ENCODE data around the gene TSHZ1.

Gene TSHZ1

GRCh38 chr18:75189696-75190095, 20.9 kb upstream of the TSHZ1 start:
- no peak overlapping the region for H3K4me3 ChIP-seq (ENCODE audit: low read depth, low read length)
- no peak for TF ChIP-seq CTCF (IDR thresholded peaks at IDR 0.05; ENCODE audit: low read depth, low read length, missing control alignments)
- in situ Hi-C loops (cut with HindIII; ENCODE audit: low pct_ligation_motif_present, low sequenced_read_pairs), result no loop called here

DNA sequence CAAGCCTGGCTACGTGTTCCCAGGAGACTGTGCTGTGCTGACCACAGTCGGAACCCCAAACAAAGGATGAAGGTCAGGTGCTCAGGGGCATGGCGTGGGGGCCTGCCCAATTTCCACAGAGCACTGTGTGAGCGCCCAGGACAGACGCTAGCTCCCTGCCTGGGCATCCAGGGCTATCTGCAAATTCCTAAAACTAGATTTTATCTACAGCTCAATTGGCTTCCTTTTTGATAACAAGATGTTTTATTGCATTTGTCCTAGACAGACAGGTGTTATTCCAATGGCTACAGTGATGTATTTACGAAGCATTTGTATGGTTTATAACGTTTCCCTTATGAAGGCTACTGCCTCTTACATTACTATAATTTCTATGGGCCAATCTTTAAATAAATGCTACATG, 17.7 kb upstream of the TSHZ1 start:
- Histone ChIP-seq H3K27me3 (replicated peaks) (no peaks in the 10 kb centered on the region), H3K36me3 (replicated peaks) (no peaks in the 10 kb centered on the region), H3K27ac (no peak overlapping the region), H3K4me3 (ENCODE audit: low read depth, low read length) (no peak overlapping the region)
- in situ Hi-C loops (cut with HindIII; ENCODE audit: low pct_ligation_motif_present, low sequenced_read_pairs), result no loop called here
- no peak for DNase-seq
- no peak for TF ChIP-seq CTCF (IDR thresholded peaks at IDR 0.05; ENCODE audit: low read depth, low read length, missing control alignments)

More at GRCh38 chr18:75189696-75190095, 20.9 kb upstream of the TSHZ1 start:
- no peak for DNase-seq
- Histone ChIP-seq H3K27ac (no peak overlapping the region), H3K36me3 (replicated peaks) (no peaks in the 10 kb centered on the region), H3K27me3 (replicated peaks) (no peaks in the 10 kb centered on the region)

DNA sequence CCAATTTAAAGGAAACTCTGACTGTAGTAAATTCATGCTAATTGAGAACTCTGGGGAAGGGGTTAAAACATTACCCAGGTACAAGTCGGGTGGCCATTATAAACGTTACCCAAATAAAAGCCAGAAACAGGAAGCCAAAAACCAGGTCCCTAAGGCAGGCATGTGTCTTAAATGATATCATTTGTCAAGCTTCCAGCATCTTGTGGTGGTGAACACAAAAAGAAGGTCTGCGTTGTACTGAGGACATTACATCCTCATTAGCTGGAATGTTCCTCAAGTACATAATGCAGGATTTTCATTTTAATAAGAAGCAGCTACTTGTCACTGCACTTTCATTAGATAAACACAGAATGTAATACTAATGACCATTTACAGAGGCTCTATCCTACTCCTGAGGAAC, 12.6 kb upstream of the TSHZ1 start:
- no peaks in the 10 kb centered on the region for H3K27me3 ChIP-seq (replicated peaks)
- H3K27ac ChIP-seq, result no peak overlapping the region
- in situ Hi-C loops (cut with HindIII; ENCODE audit: low pct_ligation_motif_present, low sequenced_read_pairs), result no loop called here
- H3K4me3 ChIP-seq (ENCODE audit: low read depth, low read length), result no peak overlapping the region
- H3K36me3 ChIP-seq (replicated peaks), result no peaks in the 10 kb centered on the region
- no peak for TF ChIP-seq CTCF (IDR thresholded peaks at IDR 0.05; ENCODE audit: low read depth, low read length, missing control alignments)
- no peak for DNase-seq

DNA sequence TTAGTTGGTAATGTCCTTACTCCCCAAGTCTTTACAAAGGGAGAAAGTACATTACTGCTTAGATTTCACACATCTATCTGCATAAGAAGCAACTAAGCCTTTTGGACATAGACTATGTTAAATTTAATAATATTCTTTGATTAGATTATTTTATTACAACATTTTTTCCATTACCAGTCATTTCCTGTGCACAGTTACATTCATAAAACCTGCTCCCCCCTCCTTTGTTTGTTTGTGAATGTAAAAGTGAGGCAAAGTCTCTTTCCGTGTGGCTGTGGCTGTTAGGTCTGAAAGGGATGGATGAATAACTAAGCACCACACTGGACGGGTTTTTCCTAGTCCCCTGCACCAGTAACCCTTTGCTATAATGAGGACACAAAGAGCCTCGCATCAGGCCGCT, 11.3 kb upstream of the TSHZ1 start:
- no peak for TF ChIP-seq CTCF (IDR thresholded peaks at IDR 0.05; ENCODE audit: low read depth, low read length, missing control alignments)
- no peak overlapping the region for H3K4me3 ChIP-seq (ENCODE audit: low read depth, low read length)
- no peaks in the 10 kb centered on the region for H3K36me3 ChIP-seq (replicated peaks)
- no peak for DNase-seq
- no peaks in the 10 kb centered on the region for H3K27me3 ChIP-seq (replicated peaks)
- in situ Hi-C loops (cut with HindIII; ENCODE audit: low pct_ligation_motif_present, low sequenced_read_pairs), result no loop called here
- no peak overlapping the region for H3K27ac ChIP-seq

GRCh38 chr18:75200071-75200470, 10.5 kb upstream of the TSHZ1 start:
- no peak overlapping the region for H3K4me3 ChIP-seq (ENCODE audit: low read depth, low read length)
- H3K36me3 ChIP-seq (replicated peaks), result no peaks in the 10 kb centered on the region
- no peak for DNase-seq
- in situ Hi-C loops (cut with HindIII; ENCODE audit: low pct_ligation_motif_present, low sequenced_read_pairs), result no loop called here
- H3K27ac ChIP-seq, result no peak overlapping the region
- no peaks in the 10 kb centered on the region for H3K27me3 ChIP-seq (replicated peaks)
- TF ChIP-seq CTCF (IDR thresholded peaks at IDR 0.05; ENCODE audit: low read depth, low read length, missing control alignments), result no peak

DNA sequence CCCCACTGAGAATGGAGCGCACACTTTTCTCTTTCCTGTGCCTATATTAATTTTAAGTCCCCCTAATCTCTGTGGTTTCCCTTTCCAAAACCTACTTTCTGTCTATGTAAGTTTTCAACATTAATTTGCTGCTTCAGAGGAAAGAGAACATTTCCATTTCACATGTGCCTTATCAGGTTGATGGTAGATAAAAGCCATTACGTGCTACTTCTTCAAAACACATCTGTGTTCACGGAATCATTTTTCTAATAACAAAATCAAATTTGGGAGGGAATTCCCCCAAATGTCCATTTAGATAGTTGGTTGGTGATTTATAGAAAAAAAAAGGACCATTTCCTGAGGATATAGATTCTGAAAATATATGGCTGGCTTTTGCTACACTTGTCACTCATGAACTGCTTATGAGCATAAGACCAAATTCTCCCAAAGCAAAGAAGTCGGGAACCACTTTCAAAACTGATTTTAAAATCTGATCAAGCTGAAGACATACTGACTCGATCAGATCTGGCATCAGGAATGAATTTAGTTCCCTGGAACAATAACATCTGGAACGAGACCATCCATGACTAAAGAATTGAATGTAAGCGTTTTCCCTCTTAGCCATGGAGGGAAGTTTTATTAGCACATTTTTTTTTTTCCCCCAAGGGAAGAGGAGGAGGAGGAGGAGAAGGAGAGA, 9.9 kb upstream of the TSHZ1 start:
- DNase-seq, result no peak
- H3K27me3 ChIP-seq (replicated peaks), result no peaks in the 10 kb centered on the region
- H3K36me3 ChIP-seq (replicated peaks), result no peaks in the 10 kb centered on the region
- H3K27ac ChIP-seq, result no peak overlapping the region
- in situ Hi-C loops (cut with HindIII; ENCODE audit: low pct_ligation_motif_present, low sequenced_read_pairs), result no loop called here
- TF ChIP-seq CTCF (IDR thresholded peaks at IDR 0.05; ENCODE audit: low read depth, low read length, missing control alignments), result no peak
- no peak overlapping the region for H3K4me3 ChIP-seq (ENCODE audit: low read depth, low read length)
